T-helper 1 cell (primary cell): ENCODE results near the gene ARID5A.
A peak's percentile ranks its signal among the peaks of the same experiment; 100 is the strongest.

Experiments used
- DNase-seq, 5 donors: peaks; one replicate each; pipeline ENCODE4 v3.0.0-alpha.2; 2012 to 2020

Gene ARID5A

GRCh38 chr2:96507957-96508520, 28.5 kb upstream of the ARID5A start:
- DNase-seq = peak; percentile 76 to 84 (median 81)

GRCh38 chr2:96508521-96509113, 27.9 kb upstream of the ARID5A start:
- no peak for DNase-seq

GRCh38 chr2:96509114-96509846, 27.3 kb upstream of the ARID5A start:
- DNase-seq = peak in 1 of 5 donors; percentile 62

DNA sequence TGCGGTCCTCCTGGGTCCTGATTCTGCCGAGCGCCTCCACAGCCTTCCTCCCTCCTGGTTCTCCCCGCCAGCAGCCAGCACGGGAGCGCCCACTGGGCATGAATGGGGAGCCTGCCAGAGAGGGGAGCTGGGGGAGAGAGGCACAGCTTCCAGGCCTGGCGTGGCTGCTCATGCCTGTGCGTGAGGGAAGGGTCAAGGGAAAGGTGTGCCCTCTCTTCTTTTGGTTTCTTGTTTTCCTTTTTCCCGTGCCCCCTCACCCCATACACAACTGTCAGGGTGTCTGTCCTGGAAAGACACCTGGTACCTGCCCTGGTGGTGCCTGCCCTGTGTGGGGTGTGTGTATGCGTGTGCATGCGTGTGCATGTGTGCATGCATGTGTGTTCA, 26.7 kb upstream of the ARID5A start:
- DNase-seq = no peak

DNA sequence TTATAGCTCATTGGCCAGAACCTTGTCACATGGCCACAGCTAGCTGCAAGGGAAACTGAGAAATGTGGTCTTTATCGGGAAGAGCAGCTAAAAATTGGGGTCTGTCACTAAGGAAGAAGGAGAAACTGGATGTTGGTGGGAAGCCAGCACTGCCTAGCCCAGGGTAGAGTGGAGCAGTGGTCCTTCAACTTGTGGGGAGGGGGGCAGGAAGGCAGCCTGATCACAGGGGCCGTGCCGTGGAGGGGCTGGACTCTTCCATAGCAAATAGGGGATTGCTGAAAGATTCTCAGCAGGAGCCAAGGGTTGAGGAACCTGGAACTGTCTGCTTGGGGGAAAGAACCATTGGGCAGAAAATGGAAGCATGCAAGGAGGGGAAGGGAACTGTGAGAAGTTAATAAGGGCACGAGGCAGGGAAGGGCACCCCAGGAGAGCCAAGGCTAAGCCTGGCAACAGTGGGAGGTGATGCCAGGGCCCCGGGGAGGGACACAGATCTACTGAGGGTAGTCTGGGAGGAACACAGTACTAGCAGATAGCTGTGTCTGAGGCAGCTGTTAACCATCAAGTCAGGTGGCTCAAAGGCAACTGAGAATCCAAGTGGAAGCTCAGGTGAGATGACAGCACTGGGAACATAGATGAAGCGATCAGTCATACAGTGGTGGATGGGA, 25.5 kb upstream of the ARID5A start:
- DNase-seq = no peak

DNA sequence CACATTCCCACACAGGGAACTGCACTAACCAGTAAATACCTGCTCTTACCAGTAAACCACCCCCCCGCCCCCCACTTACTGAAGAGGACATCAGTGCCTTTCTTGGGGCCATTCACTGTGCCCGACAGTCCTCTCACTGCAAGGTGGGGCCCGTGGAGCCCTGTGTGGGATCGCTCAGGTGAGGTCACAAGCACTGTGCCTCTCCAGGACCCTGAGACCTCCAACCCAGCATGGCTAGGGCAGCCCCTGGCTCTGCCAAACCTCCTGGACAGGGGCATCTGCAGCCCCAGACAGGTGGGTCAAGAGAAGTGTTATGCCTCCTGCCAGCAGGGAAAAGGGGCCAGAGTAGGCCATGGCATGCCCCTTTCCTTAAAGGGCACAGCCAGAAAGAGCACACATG, 24.7 kb upstream of the ARID5A start:
- DNase-seq = no peak

DNA sequence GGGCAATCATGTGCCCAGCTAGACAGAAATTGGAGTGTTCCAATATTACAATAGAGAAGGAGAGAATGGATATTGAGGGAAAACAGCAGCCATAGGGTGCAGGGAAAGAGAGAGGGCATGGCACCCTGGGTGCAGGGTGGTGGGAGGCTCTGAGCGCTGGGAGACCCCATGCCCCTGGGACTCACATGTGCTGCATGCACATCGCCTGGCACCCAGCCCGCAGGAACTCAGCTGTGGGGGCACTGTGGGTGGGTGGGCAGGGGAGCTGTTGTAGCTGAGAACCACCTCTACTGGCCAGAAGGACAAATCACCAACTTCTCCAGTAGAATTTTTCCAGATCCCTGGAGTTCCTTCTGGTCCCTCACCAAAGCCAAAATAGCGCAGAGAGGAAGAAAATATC, 24.2 kb upstream of the ARID5A start:
- no peak for DNase-seq

- no peak for DNase-seq
Measured at GRCh38 chr2:96514521-96514920, 22.0 kb upstream of the ARID5A start.

DNA sequence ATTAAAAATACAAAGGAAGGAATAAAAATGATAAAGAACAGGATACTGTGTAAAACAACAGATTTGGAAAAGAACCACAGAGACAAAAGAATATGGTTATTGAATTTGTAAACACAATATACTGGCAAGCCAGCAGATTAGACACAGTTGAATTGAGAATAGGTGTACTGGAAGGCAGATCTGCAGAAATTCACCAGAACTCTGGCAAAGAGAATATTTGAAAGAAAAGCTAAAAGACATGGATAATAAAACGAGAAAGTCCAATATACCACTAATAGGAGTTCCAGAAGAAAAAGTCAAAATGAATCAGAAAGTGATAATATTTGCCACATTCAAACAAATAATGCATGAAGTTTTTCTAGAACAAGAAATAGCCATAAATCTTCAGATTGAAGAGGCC, 19.5 kb upstream of the ARID5A start:
- no peak for DNase-seq

- DNase-seq = no peak
Measured at GRCh38 chr2:96520231-96520630, 16.3 kb upstream of the ARID5A start.

- DNase-seq = no peak
Measured at GRCh38 chr2:96520697-96521096, 15.9 kb upstream of the ARID5A start.

DNA sequence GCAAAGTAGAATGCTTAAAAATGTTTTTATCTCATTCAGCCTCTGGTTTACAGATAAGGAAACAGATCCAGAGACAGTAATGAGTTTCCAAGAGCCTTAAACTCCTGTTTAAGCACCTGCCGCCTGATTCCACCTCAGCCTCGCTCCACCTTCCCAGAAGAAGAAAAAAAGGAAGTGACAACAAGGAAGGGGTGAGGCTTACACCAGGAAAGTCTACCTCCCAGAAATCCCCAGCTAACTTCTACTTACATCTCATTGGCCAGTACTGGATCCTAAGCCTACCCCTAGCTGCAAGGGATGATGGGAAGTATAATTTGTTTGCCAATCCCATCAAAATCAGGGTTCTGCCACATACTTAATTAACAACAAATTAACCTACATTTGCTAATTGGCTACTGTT, 15.3 kb upstream of the ARID5A start:
- DNase-seq = no peak

- DNase-seq = no peak
Measured at GRCh38 chr2:96522304-96523203, 14.0 kb upstream of the ARID5A start.

GRCh38 chr2:96523659-96524481, 12.7 kb upstream of the ARID5A start:
- no peak for DNase-seq

- DNase-seq = peak in 1 of 5 donors; percentile 90
Measured at GRCh38 chr2:96524482-96525210, 11.9 kb upstream of the ARID5A start.

GRCh38 chr2:96525211-96525507, 11.4 kb upstream of the ARID5A start:
- no peak for DNase-seq

DNA sequence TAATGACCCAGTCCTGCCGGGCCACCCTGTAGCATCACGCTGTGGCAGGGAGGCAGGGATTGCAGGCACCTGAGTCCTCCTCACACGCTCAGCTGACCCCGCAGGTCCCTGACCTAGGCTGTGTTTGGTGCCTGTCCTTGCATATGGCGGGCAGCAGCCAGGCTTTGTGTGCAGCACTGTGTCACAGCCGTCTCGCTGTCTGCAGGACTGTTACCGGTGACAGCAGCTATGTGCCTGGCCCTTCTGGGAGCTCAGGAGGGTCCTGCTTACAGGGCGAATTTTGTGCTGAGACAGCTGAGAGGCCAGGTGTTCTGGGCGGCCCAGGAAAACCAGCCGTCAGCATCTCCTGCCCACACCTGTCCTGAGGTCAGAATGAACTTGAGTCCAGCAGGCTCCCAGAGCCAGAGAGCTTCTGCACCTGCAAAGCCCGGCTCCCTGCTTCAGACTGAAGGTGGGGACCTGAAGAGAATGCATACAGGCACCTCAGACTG, 10.4 kb upstream of the ARID5A start:
- no peak for DNase-seq

- no peak for DNase-seq
Measured at GRCh38 chr2:96526615-96527285, 9.8 kb upstream of the ARID5A start.

GRCh38 chr2:96527286-96528005, 9.1 kb upstream of the ARID5A start:
- peak in 4 of 5 donors; percentile 41 to 83 (median 48) for DNase-seq
